Stimulated activated CD4-positive, alpha-beta T cell treated with anti-CD3 and anti-CD28 coated beads, TNF-alpha, amount 100 ng/mL, for 4 hours (primary cell): ENCODE results near the gene SREBF1.

Experiments
- DNase-seq, 3 experiments: peaks; one replicate each; pipeline ENCODE4 v3.0.0-alpha.2; 2020; ENCODE audit warnings: low read depth in 3 of 3

SREBF1 gene

GRCh38 chr17:17824783-17825614 lies 11.8 kb downstream of the SREBF1 start:
- no peak for DNase-seq

DNA sequence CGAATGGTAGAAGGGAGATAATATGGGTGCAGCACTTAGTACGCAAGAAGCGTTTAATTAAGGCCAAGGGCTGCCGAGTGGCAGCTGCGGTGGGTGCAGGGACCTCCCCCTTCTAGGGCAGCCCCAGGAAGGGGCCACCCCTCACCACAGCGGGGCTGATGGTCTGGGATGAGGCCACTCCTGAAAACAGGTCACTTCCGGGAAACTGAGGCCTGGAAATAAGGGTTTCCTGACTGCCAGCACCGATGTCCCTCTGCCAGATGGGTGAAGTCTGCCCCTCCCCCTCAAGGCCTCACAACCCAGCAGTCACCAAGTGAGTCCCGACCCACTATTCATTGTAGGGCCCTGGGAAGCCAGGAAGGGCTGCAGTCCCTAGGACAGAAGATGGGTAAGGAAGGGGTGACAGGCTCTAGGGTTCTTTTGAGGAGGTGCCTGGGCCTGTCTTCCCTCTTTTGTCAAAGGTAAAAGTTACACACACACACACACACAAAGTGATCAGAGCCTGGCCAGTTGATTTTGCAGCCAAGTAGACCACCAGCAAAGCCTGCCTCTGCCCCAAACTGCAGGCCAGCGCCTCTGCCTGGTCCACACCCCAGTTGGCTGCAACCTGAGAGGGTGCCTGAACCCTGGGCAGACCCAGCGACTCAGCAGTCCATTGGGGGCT lies 12.5 kb downstream of the SREBF1 start:
- no peak for DNase-seq

DNA sequence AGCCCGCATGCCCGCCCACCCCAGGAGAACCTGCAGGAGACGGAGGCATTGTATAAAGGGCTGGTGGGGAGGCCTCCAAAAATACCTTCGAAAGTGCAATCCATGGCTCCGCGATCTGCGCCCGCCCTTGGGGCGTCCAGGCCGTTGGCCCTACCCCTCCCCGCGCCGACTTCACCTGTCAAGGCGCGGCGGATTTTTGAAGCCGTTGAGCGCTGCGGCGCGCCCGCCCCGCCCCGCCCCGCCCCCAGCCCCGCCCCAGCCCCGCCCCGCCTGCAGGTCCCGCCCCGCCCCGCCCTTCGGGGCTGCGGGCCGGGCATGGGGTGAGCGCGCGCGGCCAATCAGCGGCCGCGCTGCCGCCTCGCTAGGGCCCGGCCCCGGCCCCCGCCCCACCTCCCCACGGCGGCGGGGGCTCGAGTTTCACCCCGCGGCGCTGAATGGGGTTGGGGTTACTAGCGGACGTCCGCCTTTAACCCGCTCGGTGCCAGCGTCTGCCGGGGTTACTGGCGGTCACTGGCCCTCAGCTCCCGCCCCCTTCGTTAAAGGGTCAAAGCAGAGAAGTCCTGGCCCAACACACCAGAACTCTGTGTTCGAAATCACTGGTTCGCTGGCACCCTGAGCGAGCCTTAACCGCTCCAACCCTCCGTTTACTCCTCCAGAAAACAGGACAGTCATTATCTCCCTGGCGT lies 13.2 kb downstream of the SREBF1 start:
- DNase-seq = peak; percentile 46 to 57 (median 53)

DNA sequence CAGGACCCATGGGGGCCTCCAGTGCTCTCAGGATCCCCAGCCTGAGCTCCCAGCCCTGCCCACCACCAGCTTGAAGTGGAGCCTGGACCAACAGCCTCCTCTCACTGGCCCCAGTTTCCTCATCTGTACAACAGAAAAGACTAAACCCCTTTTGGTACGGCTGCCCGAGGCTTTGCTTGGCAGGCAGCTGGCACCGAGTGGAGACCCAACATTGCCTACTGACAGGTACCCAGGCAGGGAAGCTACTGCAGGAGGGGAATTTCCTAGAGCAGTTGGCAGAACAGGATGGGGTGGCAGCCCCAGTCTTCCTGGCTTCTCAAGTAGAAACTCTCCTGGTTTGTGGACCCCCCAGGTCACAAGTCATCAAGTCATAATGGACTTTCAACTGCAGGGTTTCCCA lies 14.2 kb downstream of the SREBF1 start:
- no peak for DNase-seq

- no peak for DNase-seq
Measured at GRCh38 chr17:17822189-17822588, 14.6 kb downstream of the SREBF1 start.

DNA sequence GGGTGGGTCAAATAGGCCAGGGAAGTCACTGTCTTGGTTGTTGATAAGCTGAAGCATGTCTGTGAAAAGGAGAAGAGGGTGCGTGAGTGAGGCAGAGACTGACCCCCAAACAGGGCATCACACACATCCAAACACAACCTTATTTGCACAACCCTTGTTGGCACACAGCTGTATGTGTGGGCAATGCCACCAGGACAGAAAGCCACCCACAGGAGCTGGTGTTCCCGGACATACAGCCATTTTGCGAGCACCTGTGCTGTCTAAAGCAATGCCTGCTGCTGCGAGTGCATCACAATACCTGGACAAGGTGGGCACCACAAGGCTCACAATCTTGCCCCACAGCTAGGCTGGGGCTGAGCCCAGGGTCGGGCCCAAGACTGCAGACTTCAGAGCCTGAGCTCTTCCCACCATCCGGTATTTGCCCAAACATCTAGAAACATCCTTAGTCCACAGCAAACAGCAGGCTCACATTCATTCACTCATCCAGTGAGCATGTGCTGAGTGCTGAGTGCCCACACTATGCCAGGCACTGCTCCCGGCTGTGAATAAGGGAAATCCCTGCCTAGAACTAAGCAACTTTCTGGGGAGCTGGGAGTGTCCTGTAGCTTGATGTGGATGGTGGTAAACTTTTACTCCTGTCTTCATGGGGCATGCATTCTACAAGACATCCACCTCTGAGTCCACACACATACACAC lies 16.2 kb downstream of the SREBF1 start:
- DNase-seq = no peak

DNA sequence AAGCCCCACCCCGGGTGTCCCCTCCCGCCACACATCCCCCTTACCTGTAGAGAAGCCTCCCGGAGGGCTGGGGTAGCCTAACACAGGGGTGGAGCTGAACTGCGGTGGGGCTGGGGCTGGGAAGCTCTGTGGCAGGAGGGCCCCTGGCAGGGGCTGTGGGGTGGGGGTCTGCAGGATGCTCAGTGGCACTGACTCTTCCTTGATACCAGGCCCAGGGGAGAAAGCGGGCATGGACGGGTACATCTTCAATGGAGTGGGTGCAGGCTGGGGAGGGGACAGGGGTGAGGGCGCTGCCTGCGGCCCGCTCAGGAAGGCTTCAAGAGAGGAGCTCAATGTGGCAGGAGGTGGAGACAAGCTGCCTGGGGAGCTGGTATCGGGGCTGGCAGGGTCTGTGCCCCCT lies 16.7 kb downstream of the SREBF1 start:
- DNase-seq = no peak

- DNase-seq = peak in 2 of 3 experiments; percentile 22 to 30
Measured at GRCh38 chr17:17819561-17819995, 17.2 kb downstream of the SREBF1 start.

GRCh38 chr17:17819111-17819510 lies 17.7 kb downstream of the SREBF1 start:
- no peak for DNase-seq

- DNase-seq = no peak
Measured at GRCh38 chr17:17818088-17818526, 18.7 kb downstream of the SREBF1 start.

DNA sequence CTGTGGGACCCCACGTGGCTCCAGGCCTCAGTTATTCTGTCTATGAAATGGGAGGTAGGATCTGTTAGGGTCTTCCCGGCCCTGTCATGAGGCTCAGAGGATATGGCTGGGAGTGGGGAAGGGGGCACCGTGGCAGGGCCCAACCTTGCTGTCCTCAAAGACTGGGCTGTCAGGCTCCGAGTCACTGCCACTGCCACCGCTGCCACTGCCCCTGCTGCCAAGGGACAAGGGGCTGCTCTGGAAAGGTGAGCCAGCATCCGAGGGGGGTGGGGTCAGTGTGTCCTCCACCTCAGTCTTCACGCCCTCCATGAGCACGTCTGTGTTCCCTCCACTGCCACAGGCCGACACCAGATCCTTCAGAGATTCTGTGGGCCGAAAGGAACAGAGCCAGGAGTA lies 19.2 kb downstream of the SREBF1 start:
- no peak for DNase-seq

DNA sequence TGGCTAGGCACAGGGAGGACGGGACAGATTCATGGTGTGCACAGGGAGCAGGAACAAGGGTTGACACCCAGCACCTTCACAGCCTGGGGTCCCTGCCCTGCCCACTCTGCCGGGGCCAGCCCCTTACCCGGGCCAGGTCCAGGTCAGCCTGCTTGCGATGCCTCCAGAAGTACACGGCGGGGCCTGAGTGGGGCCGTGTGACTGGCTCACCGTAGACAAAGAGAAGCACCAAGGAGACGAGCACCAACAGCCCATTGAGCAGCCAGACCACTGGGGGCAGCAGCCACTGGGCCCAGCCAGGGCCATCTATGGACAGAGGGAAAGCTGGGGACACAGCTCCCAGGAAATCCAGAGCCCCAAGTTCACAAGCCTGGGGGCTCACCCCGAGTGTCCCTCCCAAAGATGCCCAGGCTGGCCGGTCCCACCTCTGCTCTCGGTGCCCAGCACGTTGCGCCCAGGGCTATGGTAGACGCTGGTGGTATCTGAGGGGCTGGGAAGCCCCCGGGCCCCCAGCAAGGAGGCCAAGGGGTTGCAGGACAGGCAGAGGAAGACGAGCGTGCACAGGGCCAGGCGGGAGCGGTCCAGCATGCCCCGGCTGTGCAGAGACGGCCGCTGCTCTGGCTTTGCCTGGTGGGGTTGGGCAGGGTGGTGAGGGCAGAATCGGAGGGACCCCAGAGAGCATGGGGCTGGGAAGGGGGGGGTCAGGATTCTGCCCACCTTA lies 19.8 kb downstream of the SREBF1 start:
- no peak for DNase-seq

DNA sequence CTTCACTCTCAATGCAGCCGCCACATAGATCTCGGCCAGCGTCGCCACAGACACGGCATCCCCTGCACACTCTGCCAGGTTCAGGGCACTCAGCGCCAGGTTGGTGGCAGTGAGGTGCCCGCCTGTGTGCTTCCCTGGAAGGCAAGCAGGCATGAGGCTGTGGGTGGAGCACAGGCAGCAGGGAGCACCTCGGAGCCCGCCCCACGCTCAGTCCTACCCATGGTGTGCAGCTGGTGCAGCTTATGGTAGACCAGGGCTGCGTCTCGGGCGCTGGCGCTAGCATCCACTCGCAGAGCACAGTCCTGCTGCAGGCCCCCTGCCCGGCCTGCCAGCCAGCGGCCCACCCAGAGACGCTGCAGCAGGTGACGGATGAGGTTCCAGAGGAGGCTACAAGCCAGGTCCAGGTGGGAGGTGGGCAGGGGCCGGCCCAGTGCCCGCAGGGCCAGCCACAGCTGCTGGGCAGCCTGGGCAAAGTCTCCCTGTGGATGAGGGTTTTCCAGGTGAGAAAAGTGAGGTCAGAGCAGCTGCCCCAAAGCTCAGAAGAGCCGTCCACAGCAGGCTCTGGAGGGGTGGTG lies 20.5 kb downstream of the SREBF1 start:
- no peak for DNase-seq

- no peak for DNase-seq
Measured at GRCh38 chr17:17815436-17816200, 21.2 kb downstream of the SREBF1 start.

DNA sequence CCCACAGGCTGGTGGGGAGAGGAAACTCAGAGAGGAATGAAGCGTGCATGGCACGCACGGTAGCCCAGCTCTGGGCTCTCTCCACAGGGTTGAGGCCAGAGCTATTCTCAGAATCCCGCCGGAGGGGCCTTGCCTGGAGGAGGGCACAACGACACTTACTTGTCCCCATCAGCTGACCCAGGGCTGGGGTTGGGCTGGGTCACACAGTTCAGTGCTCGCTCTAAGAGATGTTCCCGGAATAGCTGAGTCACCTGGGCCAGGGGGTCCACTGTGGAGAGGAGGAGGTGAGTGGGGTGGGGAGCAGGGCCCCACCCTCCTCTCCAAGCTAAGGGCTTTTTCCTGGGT lies 21.8 kb downstream of the SREBF1 start:
- no peak for DNase-seq

DNA sequence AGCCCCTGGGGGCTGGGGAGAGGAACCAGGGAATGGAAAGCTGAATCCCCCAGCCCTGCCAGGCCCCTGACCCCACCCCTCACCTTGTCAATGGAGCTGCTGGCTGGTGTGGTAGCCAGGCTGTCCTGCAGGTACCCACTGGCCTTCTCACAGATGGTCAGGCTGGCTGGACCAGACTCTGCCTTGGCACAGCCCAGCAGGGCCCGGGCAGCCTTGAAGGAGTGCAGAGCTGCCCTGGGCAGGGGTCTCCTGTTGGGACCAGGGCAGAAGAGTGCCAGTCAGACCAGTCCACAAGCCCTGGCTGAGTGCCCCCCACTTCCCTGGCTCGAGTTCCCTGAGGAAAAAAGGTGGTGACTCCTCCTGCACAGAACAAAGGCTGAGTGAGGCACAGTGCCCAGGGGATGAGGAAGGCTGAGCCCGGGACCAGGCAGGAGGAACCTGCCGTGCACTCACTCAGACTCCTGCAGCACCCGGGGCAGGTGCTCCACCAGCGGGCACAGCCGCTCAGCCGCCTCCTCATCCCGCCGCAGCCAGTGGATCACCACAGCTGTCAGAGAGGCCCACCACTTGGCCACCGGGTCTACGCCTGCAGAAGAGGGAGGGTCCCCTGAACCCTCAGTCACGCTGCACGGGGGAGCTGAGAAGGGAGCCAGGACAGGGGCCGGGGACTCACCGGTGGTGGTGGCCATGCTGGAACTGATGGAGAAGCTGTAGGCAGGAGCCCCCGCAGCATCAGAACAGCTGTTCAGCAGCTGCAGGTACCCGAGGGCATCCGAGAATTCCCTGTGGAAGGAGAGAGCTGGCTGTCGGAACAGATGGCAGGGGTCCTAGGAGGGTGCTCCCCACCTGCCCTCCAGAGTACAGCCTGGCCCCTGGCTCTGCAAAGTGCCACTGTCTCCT lies 22.4 kb downstream of the SREBF1 start:
- no peak for DNase-seq

GRCh38 chr17:17813725-17814095 lies 23.1 kb downstream of the SREBF1 start:
- DNase-seq = no peak

- no peak for DNase-seq
Measured at GRCh38 chr17:17813055-17813724, 23.6 kb downstream of the SREBF1 start.
